Liver (tissue), 9 donors: ENCODE data around the gene C11orf97. TPM values are rescaled to one million over a fixed set of nuclear protein-coding genes. Genes with fewer than 3 reads are reported as not detected.

ENCODE experiments used
- DNase-seq: peaks from one replicate; pipeline ENCODE4 v3.0.0-alpha.2; 2017; ENCODE audit warnings: low spot score
- H3K27ac ChIP-seq, 2 donors: one replicate each; pipeline ENCODE4 v1.7.0; 2013; ENCODE audit warnings: inconsistent platforms in 2 of 2, low read length in 2 of 2, control low read depth in 1 of 2, low read depth in 1 of 2, mild to moderate bottlenecking in 1 of 2
- H3K27me3 ChIP-seq, 4 donors: one replicate each; pipeline versions ENCODE4 v1.6.1 to v1.7.0; 2013; ENCODE audit warnings: low read length in 3 of 4, inconsistent platforms in 1 of 4, mild to moderate bottlenecking in 1 of 4, moderate library complexity in 1 of 4; ENCODE audit not compliant: control insufficient read depth in 4 of 4, insufficient read depth in 4 of 4
- H3K36me3 ChIP-seq, 4 donors: one replicate each; pipeline versions ENCODE4 v1.6.1 to v1.7.0; 2013; ENCODE audit warnings: low read length in 3 of 4, mild to moderate bottlenecking in 3 of 4, low read depth in 1 of 4, moderate library complexity in 1 of 4; ENCODE audit not compliant: control insufficient read depth in 4 of 4, insufficient read depth in 3 of 4
- H3K4me1 ChIP-seq, 4 donors: one replicate each; pipeline versions ENCODE4 v1.6.1 to v1.7.0; 2013; ENCODE audit warnings: low read length in 3 of 4, mild to moderate bottlenecking in 3 of 4, moderate library complexity in 1 of 4; ENCODE audit not compliant: control insufficient read depth in 4 of 4, insufficient read depth in 4 of 4
- H3K4me3 ChIP-seq, 3 donors: one replicate each; pipeline versions ENCODE4 v1.6.1 to v1.7.0; 2013; ENCODE audit warnings: low read length in 3 of 3, control low read depth in 1 of 3, low read depth in 1 of 3, mild to moderate bottlenecking in 1 of 3
- H3K9ac ChIP-seq, 2 donors: one replicate each; pipeline ENCODE4 v1.7.0; 2013; ENCODE audit warnings: low read length in 2 of 2, mild to moderate bottlenecking in 2 of 2, moderate library complexity in 2 of 2, control low read depth in 1 of 2, low read depth in 1 of 2
- H3K9me3 ChIP-seq, 4 donors: one replicate each; pipeline versions ENCODE4 v1.6.1 to v1.7.0; 2013; ENCODE audit warnings: low read length in 3 of 4; ENCODE audit not compliant: control insufficient read depth in 4 of 4
- ATF3 ChIP-seq: IDR thresholded peaks from 2 replicates; pipeline ENCODE4 v1.6.1; 2016; ENCODE audit warnings: antibody characterized with exemption
- EGR1 ChIP-seq, 2 donors: IDR thresholded peaks; 2 replicates each; pipeline ENCODE4 v1.6.1; 2016 to 2018; ENCODE audit warnings: antibody characterized with exemption in 2 of 2, low read depth in 2 of 2
- FOXA2 ChIP-seq: IDR thresholded peaks from 2 replicates; pipeline ENCODE4 v1.6.1; 2016; ENCODE audit warnings: antibody characterized with exemption
- GABPA ChIP-seq, 2 donors: IDR thresholded peaks in 1 of 2; conservative IDR thresholded peaks in 1 of 2; 2 replicates each; pipeline ENCODE4 v1.6.1; 2016; ENCODE audit warnings: antibody characterized with exemption in 2 of 2, mild to moderate bottlenecking in 1 of 2, moderate library complexity in 1 of 2
- HNF4A ChIP-seq, 2 donors: conservative IDR thresholded peaks; 2 replicates each; pipeline ENCODE4 v1.6.1; 2016; ENCODE audit warnings: antibody characterized with exemption in 2 of 2, mild to moderate bottlenecking in 2 of 2
- HNF4G ChIP-seq: IDR thresholded peaks from 2 replicates; pipeline ENCODE4 v1.6.1; 2016; ENCODE audit warnings: antibody characterized with exemption
- JUND ChIP-seq, 2 donors: IDR thresholded peaks; 2 replicates each; pipeline ENCODE4 v1.6.1; 2016; ENCODE audit warnings: antibody characterized with exemption in 2 of 2
- NR2F2 ChIP-seq: IDR thresholded peaks from 2 replicates; pipeline ENCODE4 v1.6.1; 2016; ENCODE audit warnings: antibody characterized with exemption
- RAD21 ChIP-seq, 2 donors: IDR thresholded peaks; 2 replicates each; pipeline ENCODE4 v1.6.1; 2016; ENCODE audit warnings: antibody characterized with exemption in 2 of 2, mild to moderate bottlenecking in 2 of 2
- REST ChIP-seq: IDR thresholded peaks from 2 replicates; pipeline ENCODE4 v1.6.1; 2016; ENCODE audit warnings: antibody characterized with exemption, mild to moderate bottlenecking
- RXRA ChIP-seq, 2 donors: IDR thresholded peaks; 2 replicates each; pipeline ENCODE4 v1.6.1; 2017 to 2018; ENCODE audit warnings: antibody characterized with exemption in 2 of 2, mild to moderate bottlenecking in 1 of 2
- SP1 ChIP-seq: IDR thresholded peaks from 2 replicates; pipeline ENCODE4 v1.6.1; 2018; ENCODE audit warnings: antibody characterized with exemption, mild to moderate bottlenecking
- TAF1 ChIP-seq: conservative IDR thresholded peaks from 2 replicates; pipeline ENCODE4 v1.6.1; 2016; ENCODE audit warnings: antibody characterized with exemption, mild to moderate bottlenecking
- YY1 ChIP-seq: IDR thresholded peaks from 2 replicates; pipeline ENCODE4 v1.6.1; 2016; ENCODE audit warnings: antibody characterized with exemption, mild to moderate bottlenecking
- ZBTB33 ChIP-seq: IDR thresholded peaks from 2 replicates; pipeline ENCODE4 v1.6.1; 2016; ENCODE audit warnings: antibody characterized with exemption
- WGBS: extraction: QIAGEN DNeasy Blood & Tissue Kit; methylation state at CpG from one replicate; pipeline ENCODE4 v1.1.7; 2013; 5-methylcytosine and 5-hydroxymethylcytosine counted together
- polyA plus RNA-seq, 2 donors: library from polyadenylated mRNA; stranded (reverse) in 1 of 2; unstranded in 1 of 2; fragments of 200-250 nt in 1 of 2; fragments of >200 nt in 1 of 2; fragmentation: Nextera tagmentation in 1 of 2; extraction: Ambion mirVana in 1 of 2; gene quantifications; one replicate each; pipeline versions ENCODE4 v1.2.1 to v1.2.3, GENCODE V29; 2013 to 2015
- total RNA-seq, 2 donors: library from RNA; depleted of rRNA; stranded (reverse); fragments of >200 nt; gene quantifications; one replicate each; pipeline ENCODE4 v1.2.3, GENCODE V29; 2014
- TF ChIP-seq, protein P1 (sequence below): IDR thresholded peaks from 2 replicates; pipeline ENCODE4 v1.6.1; 2016; ENCODE audit warnings: antibody characterized with exemption
- donor health status: healthy.
- donor health status: healthy.
- donor health status: healthy.
- donor health status: healthy.
- donor health status: healthy.

C11orf97 gene
- total and polyA plus RNA-seq, 4 donors, result 0.36 to 0.94 TPM; not detected in 2

GRCh38 chr11:94493281-94494125 is 18.8 kb upstream of the C11orf97 start, which contains the start of the genes ANKRD49 and MRE11:
Gene ANKRD49, plus strand, starts transcription at chr11:94493984. Its CDS starts 2,710 bp downstream, at chr11:94496694.
Gene MRE11, minus strand, starts transcription at chr11:94493844. Its CDS starts 1,043 bp downstream, at chr11:94492801.
- peak within 1 kb of the TSS; percentile 75 for H3K9ac ChIP-seq
- peak; percentile 96 for DNase-seq
- H3K36me3 ChIP-seq, result peaks cover 9 to 23% (median 19%) of the 10 kb centered on the region in 4 donors
- H3K27ac ChIP-seq, result peak within 1 kb of the TSS; percentile 59 to 69
- H3K27me3 ChIP-seq, result no peaks in the 10 kb centered on the region
- H3K4me1 ChIP-seq, result peaks cover 6 to 17% (median 10%) of the 10 kb centered on the region in 4 donors
- H3K4me3 ChIP-seq, result peak within 1 kb of the TSS; percentile 79 to 91 (median 80)
- no peak for TF ChIP-seq HNF4G
- no peak for TF ChIP-seq TAF1
- TF ChIP-seq EGR1 (IDR thresholded peaks at IDR 0.05; ENCODE audit: low read depth in 2 of 2), result peak; percentile 73 to 87
- TF ChIP-seq ATF3, result peak; percentile 14
- peak in 1 of 2 donors; percentile 7 for TF ChIP-seq RXRA (IDR thresholded peaks at IDR 0.05)
- TF ChIP-seq GABPA (IDR thresholded peaks at IDR 0.05 in 1 of 2, conservative IDR thresholded peaks at IDR 0.05 in 1 of 2), result peak; percentile 27 to 70
- peak in 1 of 2 donors; percentile 4 for TF ChIP-seq HNF4A (conservative IDR thresholded peaks at IDR 0.05)
- TF ChIP-seq, protein P1, sequence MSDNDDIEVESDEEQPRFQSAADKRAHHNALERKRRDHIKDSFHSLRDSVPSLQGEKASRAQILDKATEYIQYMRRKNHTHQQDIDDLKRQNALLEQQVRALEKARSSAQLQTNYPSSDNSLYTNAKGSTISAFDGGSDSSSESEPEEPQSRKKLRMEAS, result peak; percentile 55
- no peak for TF ChIP-seq FOXA2
- peak; percentile 32 for TF ChIP-seq REST
- no peak for TF ChIP-seq NR2F2
- TF ChIP-seq JUND (IDR thresholded peaks at IDR 0.05), result no peak
- TF ChIP-seq RAD21 (IDR thresholded peaks at IDR 0.05), result peak in 1 of 2 donors; percentile 3
- TF ChIP-seq ZBTB33, result peak; percentile 99
- TF ChIP-seq SP1, result peak; percentile 70
- TF ChIP-seq YY1, result peak; percentile 47
- WGBS, result under 1% methylated on average over 55 of the region's 55 CpGs
- H3K9me3 ChIP-seq, result no peaks in the 10 kb centered on the region
